Measurements from ENCODE around the gene CATSPER1. TPM values are rescaled to one million over a fixed set of nuclear protein-coding genes. Genes with fewer than 3 reads are reported as not detected.

Gene CATSPER1
- total and polyA plus RNA-seq, 2 of the 8 experiments (the other 6 are each of a cell fraction or from before 2014, with no cell fraction given): not detected

DNA sequence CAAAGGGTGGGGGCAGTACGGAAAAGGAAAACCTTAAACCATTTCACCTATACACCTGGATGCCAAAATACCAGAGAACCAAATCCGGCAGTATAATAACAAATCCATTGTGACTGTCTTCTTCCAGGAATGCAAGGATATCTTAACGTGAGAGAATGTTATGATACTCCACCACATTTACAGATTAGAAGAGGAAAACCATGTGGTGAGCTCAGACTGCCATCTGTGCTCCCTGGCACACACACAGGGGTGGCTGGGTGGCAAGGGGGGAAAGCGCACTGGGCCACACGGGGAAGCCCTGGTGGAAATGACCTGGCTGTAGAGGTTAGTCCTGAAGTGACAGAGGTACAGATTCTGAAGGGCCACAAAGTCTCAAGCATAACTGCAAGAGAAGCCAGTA, 34.2 kb downstream of the CATSPER1 start:
- no peaks in the 10 kb centered on the region for H3K79me2 ChIP-seq (ENCODE audit: control insufficient read depth in 1 of 2, insufficient read depth in 2 of 2, low read length in 2 of 2)
- no peak overlapping the region for H3K14ac ChIP-seq (ENCODE audit: insufficient read length)
- H3K23ac ChIP-seq (ENCODE audit: insufficient read length): no peak overlapping the region
- POLR2A ChIA-PET (ENCODE audit: partially characterized antibody): interaction anchor here (1.1 to 1.9 kb wide), 4 partner anchors 10 to 132 kb away, joined by 3 to 5 read pairs (median 4); partner anchors contain the start of genes BANF1, EIF1AD and MUS81
- no peak overlapping the region for H2AK5ac ChIP-seq (ENCODE audit: low read depth, low read length)
- H3K9me3 ChIP-seq (ENCODE audit: insufficient read depth in 2 of 2, low read depth in 1 of 2, low read length in 1 of 2): no peaks in the 10 kb centered on the region
- no peak overlapping the region for H4K91ac ChIP-seq (replicated peaks; ENCODE audit: insufficient read length, low read length)
- peaks cover 0 to 1% (median under 1%) of the 10 kb centered on the region in 4 experiments; a peak in 1 of 8 replicates for H3K36me3 ChIP-seq (ENCODE audit: control insufficient read depth in 2 of 4, insufficient read depth in 4 of 4, low read length in 3 of 4)
- no peak overlapping the region for H3K18ac ChIP-seq (ENCODE audit: extremely low read depth, low read length)
- no peak overlapping the region for H2AFZ ChIP-seq (ENCODE audit: low read length)
- no peak overlapping the region for H3K4me3 ChIP-seq (ENCODE audit: extremely low read depth in 1 of 4, insufficient read depth in 2 of 4, low read depth in 3 of 4, low read length in 4 of 4)
- H3K4me2 ChIP-seq (ENCODE audit: insufficient read depth in 1 of 2, low read depth in 2 of 2, low read length in 2 of 2): no peak overlapping the region
- 89% methylated on average over 5 of the region's 5 CpGs; no CpG with 5 or more reads in 1 of the 2 experiments for WGBS, 2 experiments (ENCODE audit: extremely low coverage in 1 of 2, insufficient coverage in 1 of 2, insufficient read length in 1 of 2, insufficient replicate concordance in 2 of 2, low coverage in 1 of 2, low lambda C conversion rate in 2 of 2, missing lambda C conversion rate in 1 of 2)
- FAIRE-seq (no peak), DNase-seq (ENCODE audit: low read depth in 1 of 2, low spot score in 2 of 2) (no peak)
- H4K5ac ChIP-seq (ENCODE audit: insufficient read length, low read depth, low read length): no peak overlapping the region
- H3K4ac ChIP-seq (replicated peaks; ENCODE audit: insufficient read length, low read depth, low read length): no peak overlapping the region
- no peak overlapping the region for H2BK15ac ChIP-seq (ENCODE audit: low read length)
- H4K20me1 ChIP-seq (replicated peaks in 1 of 2; ENCODE audit: control insufficient read depth in 1 of 2, insufficient read depth in 2 of 2, low read length in 2 of 2): peaks cover 0 to 6% of the 10 kb centered on the region in 2 experiments
- no peak overlapping the region for H2BK120ac ChIP-seq (replicated peaks; ENCODE audit: low read depth, low read length)
- H3K9ac ChIP-seq (replicated peaks in 1 of 4; ENCODE audit: extremely low read depth in 1 of 4, low read depth in 3 of 4, low read length in 3 of 4): no peak overlapping the region
- no peaks in the 10 kb centered on the region for H3K79me1 ChIP-seq (ENCODE audit: low read depth, low read length)
- CTCF ChIA-PET (ENCODE audit: partially characterized antibody): interaction anchor here (0.8 to 18.4 kb wide), 11 partner anchors 11 to 141 kb away, joined by 3 to 281 read pairs (median 4); partner anchors contain the start of genes CCDC85B, CST6 and FIBP
- H3K4me1 ChIP-seq (replicated peaks in 1 of 4; ENCODE audit: control insufficient read depth in 3 of 4, insufficient read depth in 4 of 4, low read length in 3 of 4): no peaks in the 10 kb centered on the region
- H2BK20ac ChIP-seq (ENCODE audit: low read length): no peak overlapping the region
- H2BK5ac ChIP-seq (ENCODE audit: low read depth, low read length): no peak overlapping the region
- no peaks in the 10 kb centered on the region; a peak in 1 of 7 replicates for H3K27me3 ChIP-seq (replicated peaks in 1 of 4; ENCODE audit: control insufficient read depth in 3 of 4, extremely low read depth in 1 of 4, insufficient read depth in 3 of 4, low read length in 3 of 4)
- no peak overlapping the region for H3K56ac ChIP-seq (replicated peaks; ENCODE audit: insufficient read length, low read depth, low read length)
- no peak overlapping the region for H3K27ac ChIP-seq (ENCODE audit: low read depth, low read length)
- no peaks in the 10 kb centered on the region for H3K23me2 ChIP-seq (ENCODE audit: low read depth, low read length)
- H4K8ac ChIP-seq (ENCODE audit: extremely low read depth, insufficient read depth, low read length): no peak overlapping the region
- TF ChIP-seq CHD1 (IDR thresholded peaks at IDR 0.05; ENCODE audit: low read depth, low read length) (no peak), HDAC2 (IDR thresholded peaks at IDR 0.05; ENCODE audit: borderline replicate concordance in 1 of 2, low read depth in 2 of 2, low read length in 2 of 2) (no peak), JUN (IDR thresholded peaks at IDR 0.05; ENCODE audit: low read depth, low read length) (no peak), TBP (IDR thresholded peaks at IDR 0.05; ENCODE audit: low read depth, low read length) (no peak), CEBPB (IDR thresholded peaks at IDR 0.05; ENCODE audit: low read depth, low read length) (no peak), KDM5A (IDR thresholded peaks at IDR 0.05; ENCODE audit: low read length) (no peak), BACH1 (IDR thresholded peaks at IDR 0.05; ENCODE audit: low read length) (no peak), GABPA (IDR thresholded peaks at IDR 0.05; ENCODE audit: borderline replicate concordance, insufficient read depth, low read length) (no peak), SIN3A (conservative IDR thresholded peaks at IDR 0.05 in 1 of 2, IDR thresholded peaks at IDR 0.05 in 1 of 2; ENCODE audit: low read depth in 1 of 2, low read length in 2 of 2) (no peak), POLR2A (IDR thresholded peaks at IDR 0.05; ENCODE audit: control extremely low read depth in 1 of 2, low read depth in 2 of 2, low read length in 2 of 2) (no peak)
- TF ChIP-seq, protein P1, sequence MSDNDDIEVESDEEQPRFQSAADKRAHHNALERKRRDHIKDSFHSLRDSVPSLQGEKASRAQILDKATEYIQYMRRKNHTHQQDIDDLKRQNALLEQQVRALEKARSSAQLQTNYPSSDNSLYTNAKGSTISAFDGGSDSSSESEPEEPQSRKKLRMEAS (IDR thresholded peaks at IDR 0.05): no peak
- H2BK12ac ChIP-seq (ENCODE audit: low read depth, low read length): no peak overlapping the region
